Upper lobe of right lung (tissue), 1 donor: Measurements from ENCODE around the gene CAMTA2. TPM values are rescaled to one million over a fixed set of nuclear protein-coding genes. Genes with fewer than 3 reads are reported as not detected.
A peak's percentile ranks its signal among the peaks of the same experiment; 100 is the strongest.
"Not testable (repeated sequence)": the region's sequence is repeated elsewhere in the genome, so short reads cannot be mapped to it uniquely, and the experiment has no call there.

Experiments used
- ATAC-seq: fragments of 200-7000 bp; cut with Tn5 transposase; one replicate; pipeline ENCODE4 v1.9.1; 2020; ENCODE audit warnings: mild to moderate bottlenecking, moderate library complexity
- DNase-seq: peaks from one replicate; pipeline ENCODE4 v3.0.0-alpha.2; 2020
- H3K27ac ChIP-seq: fragments of 200-600 bp; one replicate; pipeline ENCODE4 v1.8.0; 2022
- H3K27me3 ChIP-seq: fragments of 200-600 bp; one replicate; pipeline ENCODE4 v1.8.0; 2022; ENCODE audit warnings: mild to moderate bottlenecking
- H3K36me3 ChIP-seq: fragments of 200-600 bp; one replicate; pipeline ENCODE4 v1.8.0; 2022
- H3K4me1 ChIP-seq: fragments of 200-600 bp; one replicate; pipeline ENCODE4 v1.8.0; 2022
- H3K4me3 ChIP-seq: fragments of 200-600 bp; one replicate; pipeline ENCODE4 v1.8.0; 2022; ENCODE audit warnings: mild to moderate bottlenecking
- H3K9me3 ChIP-seq: fragments of 200-600 bp; one replicate; pipeline ENCODE4 v1.8.0; 2022
- CTCF ChIP-seq: fragments of 200-600 bp; IDR thresholded peaks from one replicate; pipeline ENCODE4 v1.8.0; 2022; ENCODE audit warnings: antibody characterized with exemption
- intact Hi-C: fragments of 100-400 bp; cut with DNase I; formaldehyde crosslinking; loops from one replicate; pipeline ENCODE4 v1.11.0; 2022
- total RNA-seq: library from RNA; stranded (reverse); fragmentation: NEBNext Ultra II Directional; extraction: Animal tissue kit (Norgen Biotek cat#: 25700); gene quantifications from one replicate; pipeline ENCODE4 v1.2.1, GENCODE V29; 2021
- donor health status: DM: no; HTN: yes; CAD: no; lungs with severe emphysema.

The CAMTA2 gene
- total RNA-seq, 1 donor from 2014 or later, result 55.8 TPM

- intact Hi-C loops, result no loop called here
- TF ChIP-seq CTCF, result peak; percentile 17
- H3K9me3 ChIP-seq, result no peaks in the 10 kb centered on the region
- peaks cover 13% of the 10 kb centered on the region for H3K36me3 ChIP-seq
- no peaks in the 10 kb centered on the region for H3K27me3 ChIP-seq
- DNase-seq (peak; percentile 71), ATAC-seq (peak; percentile 50)
- H3K4me3 ChIP-seq, result no peak overlapping the region
- H3K27ac ChIP-seq, result no peak overlapping the region
- H3K4me1 ChIP-seq, result peaks cover 17% of the 10 kb centered on the region
Observed at GRCh38 chr17:4934173-4934979, 53.1 kb downstream of the CAMTA2 start.

- no peak for TF ChIP-seq CTCF
- no peaks in the 10 kb centered on the region for H3K9me3 ChIP-seq
- H3K36me3 ChIP-seq, result peaks cover 13% of the 10 kb centered on the region
- H3K27me3 ChIP-seq, result no peaks in the 10 kb centered on the region
- no peak overlapping the region for H3K4me3 ChIP-seq
- peaks cover 12% of the 10 kb centered on the region for H3K4me1 ChIP-seq
- H3K27ac ChIP-seq, result no peak overlapping the region
- ATAC-seq, result no peak
- intact Hi-C loops, result no loop called here
- no peak for DNase-seq
Observed at GRCh38 chr17:4933646-4934045, 53.8 kb downstream of the CAMTA2 start.

GRCh38 chr17:4932756-4933155 is 54.7 kb downstream of the CAMTA2 start:
- H3K27ac ChIP-seq, result no peak overlapping the region
- no peak overlapping the region for H3K4me3 ChIP-seq
- intact Hi-C loops, result no loop called here
- no peak for DNase-seq
- peaks cover 7% of the 10 kb centered on the region for H3K36me3 ChIP-seq
- no peak for ATAC-seq
- no peaks in the 10 kb centered on the region for H3K27me3 ChIP-seq
- peaks cover 6% of the 10 kb centered on the region for H3K4me1 ChIP-seq
- no peaks in the 10 kb centered on the region for H3K9me3 ChIP-seq
- no peak for TF ChIP-seq CTCF

GRCh38 chr17:4931963-4932362 is 55.5 kb downstream of the CAMTA2 start, which contains the start of gene GP1BA:
Gene GP1BA, plus strand, starts transcription at chr17:4932277. Its CDS starts 328 bp downstream, at chr17:4932605.
- TF ChIP-seq CTCF, result no peak
- ATAC-seq, result no peak

GRCh38 chr17:4928881-4929280 is 58.6 kb downstream of the CAMTA2 start:
- Histone ChIP-seq H3K36me3 (no peaks in the 10 kb centered on the region), H3K27me3 (no peaks in the 10 kb centered on the region), H3K27ac (no peak overlapping the region), H3K4me3 (no peak overlapping the region), H3K9me3 (no peaks in the 10 kb centered on the region), H3K4me1 (peaks cover under 1% of the 10 kb centered on the region)
- ATAC-seq (no peak), DNase-seq (no peak)
- TF ChIP-seq CTCF, result no peak
- intact Hi-C loops, result no loop called here

More at GRCh38 chr17:4931963-4932362, 55.5 kb downstream of the CAMTA2 start, which contains the start of gene GP1BA:
- Histone ChIP-seq H3K9me3 (no peaks in the 10 kb centered on the region), H3K27ac (no peak within 1 kb of the TSS), H3K27me3 (no peaks in the 10 kb centered on the region), H3K4me3 (no peak within 1 kb of the TSS), H3K36me3 (no peaks in the 10 kb centered on the region), H3K4me1 (peaks cover 6% of the 10 kb centered on the region)
- intact Hi-C loops, result no loop called here
- no peak for DNase-seq

GRCh38 chr17:4926577-4927335 is 60.7 kb downstream of the CAMTA2 start:
- H3K4me3 ChIP-seq, H3K4me1 ChIP-seq, H3K27ac ChIP-seq, intact Hi-C loops, DNase-seq, H3K27me3 ChIP-seq, ATAC-seq, H3K9me3 ChIP-seq, H3K36me3 ChIP-seq: not testable (repeated sequence)
